Measurements from ENCODE around the gene PDILT.

The PDILT gene

GRCh38 chr16:20369452-20370054 lies 35.0 kb downstream of the PDILT start:
- DNase-seq (ENCODE audit: low read depth in 2 of 2) = no peak
- TF ChIP-seq CTCF (IDR thresholded peaks at IDR 0.05; ENCODE audit: low read depth, low read length) = no peak
- H3K4me3 ChIP-seq (replicated peaks in 1 of 2; ENCODE audit: low read depth in 2 of 2, low read length in 2 of 2) = no peak overlapping the region

GRCh38 chr16:20364051-20364450 lies 40.5 kb downstream of the PDILT start:
- H3K4me3 ChIP-seq (replicated peaks in 1 of 2; ENCODE audit: low read depth in 2 of 2, low read length in 2 of 2) = no peak overlapping the region
- DNase-seq (ENCODE audit: low read depth in 2 of 2) = no peak
- TF ChIP-seq CTCF (IDR thresholded peaks at IDR 0.05; ENCODE audit: low read depth, low read length) = no peak

DNA sequence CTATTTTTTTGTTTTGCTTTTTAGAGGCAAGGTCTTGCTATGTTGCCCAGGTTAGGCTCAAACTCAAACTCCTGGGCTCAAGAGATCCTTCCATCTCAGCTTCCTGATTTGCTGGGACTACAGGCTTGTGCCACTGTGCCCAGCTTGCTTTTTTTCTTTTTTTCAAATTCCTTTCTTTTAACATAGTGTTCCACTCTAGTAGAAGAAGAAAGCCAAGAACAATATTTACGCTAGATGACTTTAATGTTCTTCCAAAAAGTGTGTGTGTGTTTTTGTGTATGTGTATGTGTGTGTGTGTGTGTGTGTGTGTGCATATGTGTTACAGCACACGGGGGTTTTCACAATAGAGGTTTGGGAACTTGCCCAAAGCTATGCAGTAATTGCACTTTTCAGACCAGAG lies 41.3 kb downstream of the PDILT start:
- H3K4me3 ChIP-seq (replicated peaks in 1 of 2; ENCODE audit: low read depth in 2 of 2, low read length in 2 of 2) = no peak overlapping the region
- no peak for TF ChIP-seq CTCF (IDR thresholded peaks at IDR 0.05; ENCODE audit: low read depth, low read length)
- no peak for DNase-seq (ENCODE audit: low read depth in 2 of 2)

GRCh38 chr16:20359997-20360396 lies 44.5 kb downstream of the PDILT start:
- TF ChIP-seq CTCF (IDR thresholded peaks at IDR 0.05; ENCODE audit: low read depth, low read length) = no peak
- no peak for DNase-seq (ENCODE audit: low read depth in 2 of 2)
- H3K4me3 ChIP-seq (replicated peaks in 1 of 2; ENCODE audit: low read depth in 2 of 2, low read length in 2 of 2) = no peak overlapping the region

- DNase-seq (ENCODE audit: low read depth in 2 of 2) = no peak
- no peak for TF ChIP-seq CTCF (IDR thresholded peaks at IDR 0.05; ENCODE audit: low read depth, low read length)
- no peak overlapping the region for H3K4me3 ChIP-seq (replicated peaks in 1 of 2; ENCODE audit: low read depth in 2 of 2, low read length in 2 of 2)
Measured at GRCh38 chr16:20355114-20355782, 49.3 kb downstream of the PDILT start.

DNA sequence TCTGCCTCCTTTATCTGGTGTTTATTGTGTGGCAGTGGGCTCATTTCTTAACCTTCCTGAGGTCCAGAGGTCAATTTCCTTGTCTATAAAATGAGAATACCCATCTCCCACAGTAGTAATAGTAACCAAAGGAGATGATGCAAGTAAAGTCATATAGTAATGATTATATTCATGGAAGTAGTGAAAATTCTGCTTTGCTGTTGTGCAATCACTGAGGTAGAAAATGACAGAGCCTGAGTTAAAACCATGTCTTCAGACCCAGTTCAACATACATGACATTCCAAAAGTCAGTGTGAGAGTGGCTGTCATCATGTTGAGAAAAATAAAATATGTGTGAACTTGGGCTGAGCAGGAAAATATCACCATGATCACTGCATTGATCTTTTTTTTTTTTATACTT lies 51.2 kb downstream of the PDILT start:
- no peak for TF ChIP-seq CTCF (IDR thresholded peaks at IDR 0.05; ENCODE audit: low read depth, low read length)
- no peak for DNase-seq (ENCODE audit: low read depth in 2 of 2)
- H3K4me3 ChIP-seq (replicated peaks in 1 of 2; ENCODE audit: low read depth in 2 of 2, low read length in 2 of 2) = no peak overlapping the region
